SK-N-SH (cell line): ENCODE results near the gene HOTAIR.

Experiments used
- EP300 ChIP-seq, 2 experiments: IDR thresholded peaks; 2 replicates each; pipeline versions ENCODE4 v1.4.0 to v1.6.1; 2012; ENCODE audit warnings: borderline replicate concordance in 1 of 2, low read depth in 1 of 2, low read length in 1 of 2
- EZH2phosphoT487 ChIP-seq: fragments of 200-600 bp; sonication (generic); IDR thresholded peaks from 2 replicates; pipeline ENCODE4 v1.6.1; 2017; ENCODE audit warnings: low read depth, mixed run types, mild to moderate bottlenecking, antibody characterized with exemption, moderate library complexity, borderline replicate concordance
- GABPA ChIP-seq: IDR thresholded peaks from 2 replicates; pipeline ENCODE4 v1.4.0; 2012; ENCODE audit warnings: low read depth, mild to moderate bottlenecking
- MAX ChIP-seq: IDR thresholded peaks from 2 replicates; pipeline ENCODE4 v1.4.0; 2012; ENCODE audit warnings: low read depth
- POLR2AphosphoS5 ChIP-seq: IDR thresholded peaks from 2 replicates; pipeline ENCODE4 v1.6.1; 2012; ENCODE audit warnings: low read depth, low read length
- RAD21 ChIP-seq: IDR thresholded peaks from 2 replicates; pipeline ENCODE4 v1.6.1; 2012; ENCODE audit warnings: mild to moderate bottlenecking, low read length
- TAF1 ChIP-seq: IDR thresholded peaks from 2 replicates; pipeline ENCODE4 v1.6.1; 2012; ENCODE audit warnings: low read depth, mild to moderate bottlenecking, low read length, moderate library complexity, borderline replicate concordance
- ZBTB33 ChIP-seq: IDR thresholded peaks from 2 replicates; pipeline ENCODE4 v1.4.0; 2012; ENCODE audit warnings: low read depth, borderline replicate concordance
- TF ChIP-seq, protein P1 (sequence below): fragments of 200-600 bp; sonication (generic); IDR thresholded peaks from 2 replicates; pipeline ENCODE4 v1.6.1; 2017; ENCODE audit warnings: antibody characterized with exemption, mild to moderate bottlenecking, moderate library complexity

DNA sequence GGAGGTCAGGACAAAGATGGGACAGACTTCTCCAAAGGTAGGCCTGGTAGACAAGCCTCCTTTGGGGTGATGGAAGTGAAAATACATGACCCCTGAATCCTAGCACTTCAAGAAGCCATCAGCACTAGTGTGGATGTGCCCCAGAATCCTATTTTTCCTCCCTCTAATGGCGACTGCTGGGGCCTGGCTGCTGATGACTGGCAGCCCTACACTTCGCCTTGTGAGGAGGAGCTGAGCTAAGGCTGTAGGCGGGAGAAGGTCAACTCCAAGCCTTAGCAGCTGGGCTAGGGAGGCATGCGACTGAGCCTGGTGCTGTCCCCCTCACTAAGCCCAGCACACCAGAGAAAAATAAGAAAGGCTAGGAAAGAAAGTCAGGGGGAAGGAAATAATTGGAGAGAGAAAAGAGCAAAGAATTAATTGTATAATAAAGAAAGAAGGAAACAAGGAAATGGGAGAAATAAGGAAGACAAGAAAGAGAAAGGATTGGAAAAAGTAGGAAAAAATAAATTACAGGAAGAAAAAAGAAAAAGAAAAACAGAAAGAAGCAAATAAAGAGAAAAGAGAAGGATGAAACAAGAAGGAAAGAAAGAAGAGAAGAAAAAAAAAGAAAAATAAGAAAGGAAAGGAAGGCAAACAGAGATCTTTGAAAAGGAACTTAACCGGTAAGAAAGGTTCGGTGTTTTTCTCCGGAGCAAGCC, 5.5 kb upstream of the HOTAIR start:
- TF ChIP-seq RAD21 = no peak
- no peak for TF ChIP-seq EP300 (IDR thresholded peaks at IDR 0.05; ENCODE audit: borderline replicate concordance in 1 of 2, low read depth in 1 of 2, low read length in 1 of 2)
- TF ChIP-seq ZBTB33 = no peak
- no peak for TF ChIP-seq MAX
- TF ChIP-seq, protein P1, sequence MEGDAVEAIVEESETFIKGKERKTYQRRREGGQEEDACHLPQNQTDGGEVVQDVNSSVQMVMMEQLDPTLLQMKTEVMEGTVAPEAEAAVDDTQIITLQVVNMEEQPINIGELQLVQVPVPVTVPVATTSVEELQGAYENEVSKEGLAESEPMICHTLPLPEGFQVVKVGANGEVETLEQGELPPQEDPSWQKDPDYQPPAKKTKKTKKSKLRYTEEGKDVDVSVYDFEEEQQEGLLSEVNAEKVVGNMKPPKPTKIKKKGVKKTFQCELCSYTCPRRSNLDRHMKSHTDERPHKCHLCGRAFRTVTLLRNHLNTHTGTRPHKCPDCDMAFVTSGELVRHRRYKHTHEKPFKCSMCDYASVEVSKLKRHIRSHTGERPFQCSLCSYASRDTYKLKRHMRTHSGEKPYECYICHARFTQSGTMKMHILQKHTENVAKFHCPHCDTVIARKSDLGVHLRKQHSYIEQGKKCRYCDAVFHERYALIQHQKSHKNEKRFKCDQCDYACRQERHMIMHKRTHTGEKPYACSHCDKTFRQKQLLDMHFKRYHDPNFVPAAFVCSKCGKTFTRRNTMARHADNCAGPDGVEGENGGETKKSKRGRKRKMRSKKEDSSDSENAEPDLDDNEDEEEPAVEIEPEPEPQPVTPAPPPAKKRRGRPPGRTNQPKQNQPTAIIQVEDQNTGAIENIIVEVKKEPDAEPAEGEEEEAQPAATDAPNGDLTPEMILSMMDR = no peak
- no peak for TF ChIP-seq TAF1
- TF ChIP-seq EZH2phosphoT487 = no peak
- TF ChIP-seq POLR2AphosphoS5 = no peak
- TF ChIP-seq GABPA = no peak
